ENCODE data around the gene SORBS2. TPM values are rescaled to one million over a fixed set of nuclear protein-coding genes. Genes with fewer than 3 reads are reported as not detected.

The SORBS2 gene
- total RNA-seq, 1 experiment from 2014 or later = 9.7 TPM

DNA sequence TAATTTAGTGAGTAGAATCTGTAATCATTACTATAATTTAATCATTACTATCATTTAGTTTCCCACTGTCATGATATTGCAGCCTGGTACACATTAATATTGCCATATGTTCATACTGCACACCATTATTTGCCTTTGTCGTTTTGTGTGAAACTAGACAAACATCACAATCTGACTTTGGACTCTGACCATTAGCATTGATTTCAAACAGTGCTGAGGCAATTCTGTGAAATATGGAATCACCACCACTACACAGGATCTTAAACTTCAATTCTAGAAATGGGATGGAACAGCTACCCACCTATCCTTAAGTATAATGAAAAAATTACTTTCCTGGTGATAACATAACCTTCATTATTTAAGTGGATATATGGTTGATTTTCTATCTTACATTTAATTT lies 98.3 kb downstream of the SORBS2 start:
- H2AFZ ChIP-seq (ENCODE audit: low read length) = no peak overlapping the region
- no peak overlapping the region for H3K9ac ChIP-seq (ENCODE audit: extremely low read depth, insufficient read length, low read length)
- Mint-ChIP-seq H3K4me3 (no peak overlapping the region), H3K4me1 (peaks cover 8 to 12% of the 10 kb centered on the region in 2 experiments), H3K27ac (no peak overlapping the region), H3K36me3 (ENCODE audit: insufficient read depth in 1 of 3, low read depth in 3 of 3) (peaks cover 2 to 40% (median 11%) of the 10 kb centered on the region in 3 experiments; a peak in 5 of 7 replicates), H3K27me3 (ENCODE audit: low read depth) (peaks cover 2% of the 10 kb centered on the region), H3K9me3 (peaks cover 0 to 3% of the 10 kb centered on the region in 2 experiments; a peak in 1 of 5 replicates)
- no peaks in the 10 kb centered on the region for H3K79me1 ChIP-seq (ENCODE audit: insufficient read depth, low read depth, low read length, poor library complexity, severe bottlenecking)
- no peak overlapping the region for H3K27ac ChIP-seq (ENCODE audit: insufficient read length, low read depth, low read length)
- no peak overlapping the region for H2BK120ac ChIP-seq (ENCODE audit: low read depth, low read length, poor library complexity, severe bottlenecking)
- no peak overlapping the region for H3K23ac ChIP-seq (ENCODE audit: insufficient read length, low read depth, low read length)
- TF ChIP-seq, protein P1, sequence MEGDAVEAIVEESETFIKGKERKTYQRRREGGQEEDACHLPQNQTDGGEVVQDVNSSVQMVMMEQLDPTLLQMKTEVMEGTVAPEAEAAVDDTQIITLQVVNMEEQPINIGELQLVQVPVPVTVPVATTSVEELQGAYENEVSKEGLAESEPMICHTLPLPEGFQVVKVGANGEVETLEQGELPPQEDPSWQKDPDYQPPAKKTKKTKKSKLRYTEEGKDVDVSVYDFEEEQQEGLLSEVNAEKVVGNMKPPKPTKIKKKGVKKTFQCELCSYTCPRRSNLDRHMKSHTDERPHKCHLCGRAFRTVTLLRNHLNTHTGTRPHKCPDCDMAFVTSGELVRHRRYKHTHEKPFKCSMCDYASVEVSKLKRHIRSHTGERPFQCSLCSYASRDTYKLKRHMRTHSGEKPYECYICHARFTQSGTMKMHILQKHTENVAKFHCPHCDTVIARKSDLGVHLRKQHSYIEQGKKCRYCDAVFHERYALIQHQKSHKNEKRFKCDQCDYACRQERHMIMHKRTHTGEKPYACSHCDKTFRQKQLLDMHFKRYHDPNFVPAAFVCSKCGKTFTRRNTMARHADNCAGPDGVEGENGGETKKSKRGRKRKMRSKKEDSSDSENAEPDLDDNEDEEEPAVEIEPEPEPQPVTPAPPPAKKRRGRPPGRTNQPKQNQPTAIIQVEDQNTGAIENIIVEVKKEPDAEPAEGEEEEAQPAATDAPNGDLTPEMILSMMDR (conservative IDR thresholded peaks at IDR 0.05) = no peak
- no peaks in the 10 kb centered on the region for H3K79me2 ChIP-seq (ENCODE audit: insufficient read depth, low read length)
- H2BK15ac ChIP-seq (ENCODE audit: low read depth, low read length) = no peak overlapping the region
- no peak overlapping the region for H4K5ac ChIP-seq (ENCODE audit: insufficient read length, low read depth, low read length)
- H3K27me3 ChIP-seq (ENCODE audit: insufficient read depth, low read length) = no peaks in the 10 kb centered on the region
- no peaks in the 10 kb centered on the region for H3K23me2 ChIP-seq (ENCODE audit: insufficient read length, low read depth, low read length, poor library complexity, severe bottlenecking)
- H4K91ac ChIP-seq (ENCODE audit: insufficient read length, low read depth, low read length) = no peak overlapping the region
- WGBS (ENCODE audit: extremely low coverage, insufficient read length, low lambda C conversion rate) = no CpG with 5 or more reads among the region's 1 CpG
- H3K9me3 ChIP-seq (ENCODE audit: control insufficient read depth, low read depth, low read length) = no peaks in the 10 kb centered on the region
- no peak overlapping the region for H3K14ac ChIP-seq (ENCODE audit: insufficient read depth, low read length)
- no peak overlapping the region for H2BK12ac ChIP-seq (ENCODE audit: insufficient read length, low read depth, low read length)
- no peak overlapping the region for H4K8ac ChIP-seq (replicated peaks; ENCODE audit: insufficient read length, low read depth, low read length)
- H2BK5ac ChIP-seq (ENCODE audit: insufficient read length, low read length) = no peak overlapping the region
- DNase-seq = no peak
- no peaks in the 10 kb centered on the region for H3K4me1 ChIP-seq (ENCODE audit: insufficient read depth, low read length)
- no peaks in the 10 kb centered on the region for H4K20me1 ChIP-seq (ENCODE audit: control insufficient read depth, insufficient read depth, insufficient read length)
- no peak overlapping the region for H3K56ac ChIP-seq (ENCODE audit: insufficient read length, low read depth, low read length)
- no peak overlapping the region for H3K18ac ChIP-seq (ENCODE audit: insufficient read length, low read depth, low read length)
- H2AK5ac ChIP-seq (ENCODE audit: insufficient read length, low read length) = no peak overlapping the region
- no peak overlapping the region for H2BK20ac ChIP-seq (ENCODE audit: low read depth, low read length, poor library complexity, severe bottlenecking)
- H3K4ac ChIP-seq (ENCODE audit: low read depth, low read length) = no peak overlapping the region
- no peak overlapping the region for H3K4me2 ChIP-seq (ENCODE audit: insufficient read depth, insufficient read length, low read length)
- H3T11ph ChIP-seq (ENCODE audit: low read length) = no peak overlapping the region
